ENCODE measurements around the gene DCDC2.
"Not testable (repeated sequence)": the region's sequence is repeated elsewhere in the genome, so short reads cannot be mapped to it uniquely, and the experiment has no call there.

The DCDC2 gene

DNA sequence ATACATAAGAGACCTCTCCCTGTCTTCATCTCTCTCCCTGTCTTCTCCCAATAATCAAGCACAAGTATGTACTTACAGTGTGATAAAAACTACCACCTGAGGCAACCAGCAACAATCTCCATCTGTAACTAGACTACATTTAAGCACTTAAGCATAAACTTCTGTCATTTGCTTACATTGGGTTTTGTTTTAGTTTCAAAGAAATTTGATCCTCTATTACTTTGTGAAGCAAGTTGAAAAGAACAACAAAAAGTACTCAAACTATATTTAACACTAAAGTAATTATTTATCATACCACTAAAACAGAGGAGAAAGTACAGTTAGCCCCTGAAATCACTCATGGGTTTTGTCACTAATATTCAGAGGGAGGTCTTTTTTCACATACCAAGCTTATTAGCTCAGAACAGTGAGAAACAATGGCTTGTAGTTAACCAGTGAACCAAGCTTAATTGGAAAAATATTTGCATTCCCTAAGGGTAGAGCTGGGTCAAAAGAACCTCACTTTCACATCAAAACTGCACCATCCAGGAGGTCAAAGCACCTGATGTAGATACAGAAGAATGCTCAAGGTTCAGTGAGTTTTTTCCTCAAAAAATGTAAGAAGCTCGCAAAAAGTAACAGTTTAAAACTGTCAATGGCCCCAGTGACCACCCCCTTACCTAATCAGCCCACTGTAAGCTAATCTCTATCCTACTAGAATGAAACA lies 34.1 kb downstream of the DCDC2 start:
- DNase-seq = no peak

DNA sequence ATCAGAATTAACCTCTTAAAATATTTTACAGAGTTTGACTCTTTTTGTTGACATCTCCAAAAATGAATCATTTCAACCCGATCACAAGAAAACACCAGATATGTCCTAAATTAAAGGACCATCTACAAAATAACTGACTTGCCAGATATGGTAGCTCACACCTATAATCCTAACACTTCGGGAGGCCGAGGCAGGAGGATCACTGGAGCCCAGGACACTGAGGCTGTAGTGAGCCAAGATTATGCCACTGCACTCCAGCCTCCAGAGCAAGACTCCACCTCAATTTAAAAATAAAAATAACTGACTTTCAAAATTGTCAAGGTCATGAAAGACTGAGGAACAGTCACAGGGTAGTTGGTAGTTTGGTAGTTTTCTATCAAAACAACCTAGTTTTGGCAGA lies 34.9 kb downstream of the DCDC2 start:
- DNase-seq = no peak

DNA sequence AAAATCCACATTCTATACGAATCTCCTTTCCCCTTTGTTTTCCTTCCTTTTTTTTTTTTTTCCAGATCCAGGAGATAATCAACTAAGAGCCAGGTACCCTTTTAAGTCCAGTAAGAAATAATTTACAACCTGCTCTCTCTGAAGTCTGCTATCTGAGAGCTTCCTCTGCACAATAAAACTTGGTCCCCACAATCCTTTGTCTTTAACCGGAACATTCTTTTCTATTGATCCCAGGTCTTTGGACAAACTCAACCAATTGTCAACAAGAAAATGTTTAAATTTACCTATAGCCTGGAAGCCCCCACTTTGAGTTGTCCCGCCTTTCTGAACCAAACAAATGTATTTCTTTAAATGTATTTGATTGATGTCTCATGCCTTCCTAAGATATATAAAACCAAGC lies 35.4 kb downstream of the DCDC2 start:
- not testable (repeated sequence) for DNase-seq

DNA sequence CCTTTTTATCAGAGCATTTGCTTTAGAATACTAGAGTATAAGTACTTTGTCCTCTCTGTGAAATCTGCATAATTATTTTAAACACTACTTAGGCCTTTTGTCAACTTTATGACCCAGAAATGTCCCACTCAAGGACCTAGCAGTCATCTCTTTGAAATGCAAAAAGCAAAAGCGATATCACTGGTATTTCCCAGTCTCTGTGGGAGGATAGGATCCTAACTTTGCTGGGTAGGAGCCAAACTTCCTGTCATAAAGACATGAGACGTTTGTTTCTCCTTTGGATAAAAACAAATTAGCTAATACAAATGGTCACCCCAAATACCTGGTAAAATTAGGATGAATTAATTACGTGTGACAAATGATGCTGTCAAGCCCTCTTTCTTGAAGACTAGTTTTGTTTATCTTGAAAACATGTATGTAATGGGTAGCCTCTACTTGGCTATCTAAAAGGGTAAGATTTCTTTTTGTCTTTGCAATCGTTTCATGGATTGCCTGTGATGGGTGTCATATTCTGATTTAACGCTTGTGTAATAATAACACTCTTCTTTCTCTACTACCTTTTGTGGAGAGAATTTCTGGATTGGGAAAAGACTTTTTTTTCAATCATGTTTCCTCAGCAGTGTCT lies 36.2 kb downstream of the DCDC2 start:
- no peak for DNase-seq

DNA sequence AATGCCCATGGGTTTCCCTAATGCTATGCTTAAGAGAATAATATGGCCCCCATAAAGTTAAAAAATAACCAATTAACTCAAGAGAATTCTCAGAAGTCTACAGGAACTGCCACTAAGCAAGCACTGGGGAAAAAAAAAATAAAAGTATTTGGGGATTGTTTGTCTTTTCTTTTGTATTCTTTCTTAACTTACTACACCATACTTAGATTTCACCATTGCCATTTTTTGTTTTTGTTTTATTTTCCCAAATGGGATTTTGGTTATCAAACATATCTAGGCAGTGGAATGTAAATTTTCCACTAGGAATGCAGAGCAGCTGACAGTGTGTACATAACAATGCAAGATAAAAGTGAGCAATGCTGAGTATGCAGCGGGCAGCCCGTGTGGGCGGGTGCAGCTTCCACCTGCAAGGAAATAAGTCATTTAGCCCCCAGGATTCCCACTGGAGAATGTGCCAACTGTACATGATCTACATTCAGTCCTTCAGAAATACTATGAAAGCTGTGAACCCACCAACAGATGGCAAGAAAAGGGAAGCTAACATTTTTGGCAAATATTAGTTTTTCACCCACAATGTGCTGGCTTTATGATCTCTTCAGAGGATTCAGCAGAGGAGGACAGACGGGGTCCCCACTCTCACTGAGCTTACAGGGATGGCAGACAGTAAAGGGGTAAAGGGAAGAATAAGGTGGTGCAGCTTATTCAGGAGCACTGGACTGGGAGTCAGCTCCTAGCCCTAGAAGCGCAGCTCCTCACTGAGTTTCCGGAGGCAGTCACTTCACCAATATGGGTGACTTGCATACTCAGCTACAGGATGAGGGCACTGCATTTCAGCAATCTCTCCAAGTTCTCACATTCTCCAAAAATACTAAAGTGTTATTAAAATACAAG lies 44.4 kb downstream of the DCDC2 start:
- no peak for DNase-seq

DNA sequence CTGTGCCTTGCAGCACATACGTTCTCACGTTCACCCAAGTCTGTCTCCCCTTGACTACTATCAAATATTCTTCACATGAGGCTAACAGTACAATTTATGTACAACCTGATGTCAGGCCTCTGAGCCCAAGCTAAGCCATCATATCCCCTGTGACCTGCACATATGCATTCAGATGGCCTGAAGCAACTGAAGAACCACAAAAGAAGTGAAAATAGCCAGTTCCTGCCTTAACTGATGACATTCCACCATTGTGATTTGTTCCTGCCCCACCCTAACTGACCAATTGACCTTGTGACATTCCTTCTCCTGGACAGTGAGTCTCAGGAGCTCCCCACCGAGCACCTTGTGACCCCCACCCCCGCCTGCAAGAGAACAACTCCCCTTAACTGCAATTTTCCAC lies 46.1 kb downstream of the DCDC2 start:
- not testable (repeated sequence) for DNase-seq

DNA sequence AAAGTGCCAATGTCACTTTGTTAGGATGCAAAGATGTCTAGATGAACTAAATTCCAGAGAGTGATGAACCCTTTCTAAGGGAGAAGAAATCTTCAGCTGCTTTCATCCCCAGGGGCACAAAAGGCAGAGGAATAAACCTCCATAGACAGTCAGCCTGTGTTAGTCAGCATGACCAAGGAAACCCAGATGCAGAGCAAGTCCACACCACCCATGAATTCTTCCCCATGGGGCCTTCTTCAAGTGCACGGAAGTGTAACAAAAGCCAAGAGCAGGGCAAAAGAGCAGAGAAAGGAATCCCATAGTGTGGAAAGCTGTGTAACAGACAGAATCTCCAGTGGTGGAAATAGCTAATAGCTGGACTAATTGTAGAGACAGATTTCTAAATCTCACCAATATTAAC lies 50.0 kb downstream of the DCDC2 start:
- DNase-seq = no peak

DNA sequence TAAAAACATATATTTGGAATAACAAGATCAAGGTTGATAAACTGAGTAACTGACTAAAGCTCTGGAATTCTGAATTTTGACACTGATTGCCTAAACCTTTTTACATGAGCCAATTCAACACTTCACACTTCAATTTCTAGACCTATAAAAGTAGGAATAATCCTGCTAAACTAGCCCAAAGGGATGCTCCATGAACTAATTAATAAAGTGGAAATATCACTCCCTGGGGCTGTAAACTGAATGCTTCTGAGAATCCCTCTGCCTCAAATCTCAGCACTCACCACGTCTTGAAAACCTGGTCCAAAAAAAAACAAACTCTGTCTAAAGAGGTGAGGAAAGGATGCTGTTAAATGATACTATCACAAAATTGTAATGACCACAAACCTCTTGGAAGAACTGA lies 50.9 kb downstream of the DCDC2 start:
- no peak for DNase-seq

DNA sequence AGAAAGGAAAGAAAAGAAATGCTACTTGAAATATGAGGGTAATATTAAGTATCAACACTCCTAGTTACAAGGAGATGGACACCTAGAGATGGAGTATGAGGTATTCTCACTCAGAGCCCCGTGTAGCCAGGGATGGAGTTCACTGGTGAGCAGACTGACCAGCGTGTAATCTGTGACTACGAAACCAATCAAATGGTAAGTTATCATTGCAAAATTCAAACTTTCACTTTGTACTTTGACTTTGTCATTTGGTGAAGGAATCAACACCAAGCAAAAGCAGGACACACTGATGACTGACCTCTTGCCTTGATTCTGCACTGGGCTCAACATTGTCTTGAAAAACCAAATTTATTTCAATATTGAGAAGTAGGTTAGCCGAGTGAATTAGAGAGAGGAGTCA lies 51.8 kb downstream of the DCDC2 start:
- no peak for DNase-seq

DNA sequence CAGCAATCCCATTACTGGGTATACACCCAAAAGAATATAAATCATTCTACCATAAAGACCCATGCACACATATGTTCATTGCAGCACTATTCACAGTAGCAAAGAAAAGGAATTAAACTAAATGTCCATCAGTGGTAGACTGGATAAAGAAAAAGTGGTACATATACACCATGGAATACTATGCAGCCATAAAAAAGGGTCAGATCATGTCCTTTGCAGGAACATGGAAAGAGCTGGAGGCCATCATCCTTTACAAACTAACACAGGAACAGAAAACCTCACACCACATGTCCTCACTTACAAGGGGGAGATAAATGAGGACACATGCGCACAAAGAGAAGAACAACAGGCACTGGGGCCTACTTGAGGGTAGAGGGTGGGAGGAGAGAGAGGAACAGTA lies 60.9 kb downstream of the DCDC2 start:
- no peak for DNase-seq

DNA sequence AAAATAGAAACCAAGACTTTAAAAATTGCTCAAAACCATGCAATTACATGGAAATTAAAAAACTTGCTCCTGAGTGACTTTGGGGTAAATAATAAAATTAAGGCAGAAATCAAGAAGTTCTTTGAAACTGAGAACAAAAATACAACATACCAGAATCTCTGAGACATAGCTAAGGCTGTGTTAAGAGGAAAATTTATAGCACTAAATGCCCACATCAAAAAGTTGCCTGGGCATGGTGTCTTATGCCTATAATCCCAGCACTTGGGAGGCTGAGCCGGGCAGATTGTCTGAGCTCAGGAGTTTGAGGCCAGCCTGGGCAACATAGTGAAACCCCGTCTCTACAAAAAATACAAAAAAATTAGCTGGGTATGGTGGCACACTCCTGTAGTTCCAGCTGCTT lies 64.0 kb downstream of the DCDC2 start:
- DNase-seq = not testable (repeated sequence)

DNA sequence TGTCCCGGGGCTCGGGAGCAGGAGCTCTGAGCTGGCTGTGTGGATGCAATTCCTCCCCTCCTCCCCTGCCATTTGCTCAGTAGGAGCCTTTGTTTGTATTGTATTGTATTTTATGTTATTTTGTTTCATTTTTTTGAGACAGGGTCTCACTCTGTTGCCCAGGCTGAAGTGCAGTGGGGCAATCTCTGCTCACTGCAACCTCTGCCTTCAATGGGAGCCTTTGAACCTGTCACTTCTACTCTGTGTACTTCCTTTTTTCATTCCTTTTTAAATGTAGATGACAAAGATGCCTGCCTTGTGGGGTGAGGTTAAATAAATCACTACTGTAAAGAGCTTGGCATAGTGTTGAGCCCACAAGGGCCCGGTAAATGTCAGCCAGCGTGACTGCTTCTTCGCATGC lies 70.6 kb downstream of the DCDC2 start:
- DNase-seq = no peak

DNA sequence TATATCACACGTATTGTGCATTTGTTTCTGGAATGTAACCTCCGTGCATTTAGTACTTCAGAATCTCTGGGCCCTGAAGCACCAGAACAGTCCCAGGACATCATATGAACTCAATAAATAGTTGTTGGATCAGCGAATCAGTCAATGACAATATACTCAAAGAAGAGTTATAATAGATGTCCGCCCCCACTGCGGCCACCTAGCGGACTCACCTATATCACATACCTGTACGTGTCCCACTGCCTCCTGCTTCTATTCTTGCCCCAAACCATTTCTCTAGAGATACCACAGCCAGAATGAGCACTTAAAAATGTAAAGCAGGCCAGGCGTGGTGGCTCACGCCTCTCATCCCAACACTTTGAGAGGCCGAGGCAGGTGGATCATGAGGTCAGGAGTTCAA lies 73.9 kb downstream of the DCDC2 start:
- DNase-seq = no peak

DNA sequence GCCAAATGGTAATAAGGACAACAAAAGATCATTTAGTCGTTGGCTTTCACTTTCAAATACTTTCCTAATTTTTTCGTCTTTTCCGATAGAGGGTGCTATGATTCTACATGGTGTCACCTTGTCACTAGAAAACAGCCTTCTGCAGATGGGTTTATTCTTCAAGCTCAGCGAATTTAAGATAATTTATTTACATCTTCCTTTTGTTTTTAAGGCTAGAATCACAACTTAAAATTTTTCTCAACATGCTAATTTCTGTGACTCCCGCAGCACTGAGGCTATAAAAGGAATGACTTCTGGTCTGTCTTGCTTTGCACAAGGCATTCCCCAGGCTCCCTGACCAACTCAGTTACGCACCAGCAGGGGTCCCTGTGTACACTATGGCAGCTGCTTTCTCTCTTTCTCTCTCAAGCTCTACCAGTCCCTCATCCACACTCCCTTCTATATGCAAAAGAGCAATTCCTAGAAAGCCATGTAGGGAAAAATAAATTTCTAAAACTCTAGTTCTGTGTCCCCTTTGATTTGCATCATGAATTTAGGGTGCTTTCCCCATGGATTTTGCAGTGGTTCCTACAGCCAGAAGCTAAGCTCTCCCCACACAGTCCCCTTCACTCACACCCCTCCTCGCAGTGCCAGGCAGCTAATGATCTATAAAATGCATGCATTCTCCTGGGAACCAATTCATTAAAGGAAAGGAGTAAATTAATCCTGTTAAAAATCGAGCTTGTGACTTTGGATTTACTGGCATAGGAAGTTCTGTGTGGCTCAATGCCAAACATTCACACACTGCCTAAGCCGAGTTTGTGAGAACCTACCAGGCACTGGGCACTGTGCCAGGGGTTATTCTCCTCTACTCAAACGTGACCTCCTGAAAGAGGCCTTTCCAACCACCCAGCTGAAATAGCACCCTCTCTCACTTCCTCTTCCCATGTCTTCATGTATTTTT lies 74.5 kb downstream of the DCDC2 start:
- DNase-seq = peak; percentile 96

DNA sequence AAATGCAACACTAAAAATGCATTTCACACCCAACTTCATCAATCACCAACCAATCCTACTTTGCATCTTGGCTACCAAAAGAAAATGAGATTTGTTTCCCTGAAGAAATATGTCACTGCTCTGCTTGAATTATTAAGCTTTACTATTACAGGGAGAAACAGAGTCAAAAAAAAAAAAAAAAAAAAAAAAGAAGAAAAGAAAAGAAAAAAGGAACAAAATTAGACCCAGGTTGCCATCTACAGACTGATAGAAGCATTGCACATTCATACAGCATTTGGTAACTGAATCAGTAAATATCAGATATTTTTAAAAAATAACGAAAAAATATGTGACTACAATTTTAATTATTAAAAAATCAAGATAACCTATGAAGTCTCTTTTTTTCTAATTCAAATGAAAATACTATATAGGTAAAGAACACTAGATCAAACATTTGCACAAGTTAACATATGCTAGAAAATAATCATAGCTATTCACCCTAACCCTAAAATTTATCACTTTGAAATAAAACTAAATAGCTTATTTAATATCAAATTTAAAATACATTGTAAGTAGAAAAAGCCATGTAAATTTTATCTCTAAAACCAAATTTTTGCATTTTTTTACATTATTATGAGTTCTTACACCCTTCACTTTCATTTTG lies 83.3 kb downstream of the DCDC2 start:
- peak; percentile 57 for DNase-seq

DNA sequence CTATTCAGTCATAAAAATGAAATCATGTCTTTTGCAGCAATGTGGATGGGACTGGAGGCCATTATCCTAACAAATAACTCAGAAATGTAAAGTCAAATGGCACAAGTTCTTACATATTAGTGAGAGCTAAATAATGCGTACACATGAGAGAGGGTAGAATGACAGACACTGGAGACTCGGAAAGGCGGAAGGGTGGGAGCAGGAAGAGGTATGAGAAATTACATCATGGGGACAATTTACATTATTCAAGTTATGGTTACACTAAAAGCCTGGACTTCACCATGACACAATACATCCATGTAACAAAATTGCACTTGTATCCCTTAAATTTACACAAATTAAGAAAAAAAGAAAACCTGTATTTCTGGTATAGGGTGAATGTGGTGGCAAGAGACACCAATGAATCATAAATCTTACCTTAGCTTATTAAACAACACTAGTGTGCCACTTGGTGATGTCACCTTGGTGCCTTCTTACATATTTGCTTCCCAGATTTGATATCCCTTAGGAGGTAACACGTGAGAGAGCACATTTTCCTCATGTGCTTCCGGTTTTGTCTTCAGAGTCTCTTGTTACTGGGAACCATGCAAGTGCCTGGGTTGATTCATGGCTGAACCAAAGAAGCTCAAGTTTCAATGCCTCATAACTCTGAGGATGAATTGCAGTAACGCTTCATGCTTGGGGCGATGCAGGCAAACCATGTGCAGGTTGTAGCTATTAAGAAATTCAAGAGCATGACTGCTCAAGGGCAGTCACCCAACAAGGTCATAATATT lies 84.6 kb downstream of the DCDC2 start:
- no peak for DNase-seq

DNA sequence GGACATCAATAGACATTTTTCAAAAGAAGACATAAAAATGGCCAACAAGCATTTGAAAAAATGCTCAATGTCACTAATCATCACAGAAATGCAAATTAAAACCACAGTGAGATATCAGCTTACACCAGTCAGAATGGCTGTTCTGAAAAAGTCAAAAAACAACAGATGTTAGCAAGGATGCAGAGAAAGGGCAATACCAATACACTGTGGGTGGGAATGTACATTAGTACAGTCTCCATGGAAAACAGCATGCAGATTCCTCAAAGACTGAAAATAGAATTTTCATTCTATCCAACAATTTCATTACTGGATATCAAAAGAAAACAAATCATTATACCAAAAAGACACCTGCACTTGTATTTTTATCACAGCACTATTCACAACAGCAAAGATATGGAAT lies 85.3 kb downstream of the DCDC2 start:
- DNase-seq = no peak

DNA sequence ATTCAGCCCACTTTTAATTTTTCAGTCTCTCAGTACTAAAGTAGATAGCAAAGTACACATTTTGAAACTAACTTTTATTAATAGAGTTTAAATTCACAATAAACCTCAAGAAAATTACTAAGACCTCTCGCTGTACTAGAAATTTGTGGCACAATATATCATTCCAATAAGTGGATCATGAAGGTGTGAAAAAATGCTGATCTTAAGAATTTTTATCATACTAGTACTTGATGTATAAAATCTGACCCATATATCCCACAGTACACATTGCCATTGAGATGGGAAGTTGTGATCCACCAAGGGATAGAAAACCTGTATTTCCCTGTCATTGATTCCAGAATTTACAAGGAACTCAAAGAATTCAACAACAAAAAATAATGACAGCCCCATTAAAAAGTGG lies 85.7 kb downstream of the DCDC2 start:
- no peak for DNase-seq

DNA sequence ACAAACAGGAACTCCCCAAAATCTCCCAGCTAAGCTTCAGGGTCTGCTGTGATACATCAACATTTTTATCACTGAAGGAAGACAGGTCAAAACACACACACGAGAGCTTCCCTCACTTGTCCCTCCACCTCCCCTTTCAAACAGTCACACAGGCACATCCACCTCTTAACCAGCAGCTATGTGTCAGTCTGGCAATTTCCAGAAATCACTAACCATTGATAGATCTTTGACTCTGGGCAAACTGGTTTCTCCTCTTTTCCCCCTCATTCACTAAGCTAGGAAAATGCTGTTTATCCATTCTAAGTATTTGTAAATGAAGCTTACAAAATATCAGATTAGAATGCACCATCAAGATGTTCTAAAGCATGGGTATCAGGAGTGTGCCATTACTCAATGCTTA lies 87.8 kb downstream of the DCDC2 start:
- DNase-seq = no peak

DNA sequence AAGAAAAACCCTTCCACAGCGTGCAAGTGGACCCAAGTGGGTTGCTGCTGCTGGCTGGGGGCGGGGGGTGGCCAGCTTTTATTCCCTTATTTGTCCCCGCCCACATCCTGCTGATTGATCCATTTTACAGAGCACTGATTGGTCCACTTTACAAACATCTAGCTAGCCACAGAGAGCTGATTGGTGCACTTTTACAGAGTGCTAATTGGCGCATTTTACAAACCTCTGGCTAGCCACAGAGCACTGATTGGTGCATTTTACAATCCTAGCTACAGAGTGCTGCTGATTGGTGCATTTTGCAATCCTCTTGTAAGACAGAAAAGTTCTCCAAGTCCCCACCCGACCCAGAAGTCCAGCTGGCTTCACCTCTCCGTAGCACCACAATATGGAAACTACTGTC lies 99.6 kb downstream of the DCDC2 start:
- peak; percentile 61 for DNase-seq

DNA sequence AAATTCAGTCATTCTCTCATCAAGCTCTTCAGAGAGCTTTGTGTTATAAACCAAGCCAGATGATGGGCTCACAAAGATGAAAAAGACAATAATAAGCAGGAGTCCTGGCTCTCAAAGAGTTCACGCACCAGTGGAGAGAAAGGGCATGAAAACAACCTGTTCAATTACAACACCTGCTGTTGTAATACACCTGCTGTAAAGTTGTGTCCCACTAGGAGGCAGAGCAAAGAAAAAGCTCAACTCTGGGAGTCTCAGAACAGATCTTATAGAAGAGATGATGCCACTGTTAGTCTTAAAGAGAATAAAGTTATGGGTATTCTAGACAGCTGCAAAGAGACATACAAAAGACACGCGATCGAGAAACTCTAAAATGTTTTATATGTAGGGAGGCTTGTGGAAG lies 100.6 kb downstream of the DCDC2 start:
- DNase-seq = peak; percentile 63

DNA sequence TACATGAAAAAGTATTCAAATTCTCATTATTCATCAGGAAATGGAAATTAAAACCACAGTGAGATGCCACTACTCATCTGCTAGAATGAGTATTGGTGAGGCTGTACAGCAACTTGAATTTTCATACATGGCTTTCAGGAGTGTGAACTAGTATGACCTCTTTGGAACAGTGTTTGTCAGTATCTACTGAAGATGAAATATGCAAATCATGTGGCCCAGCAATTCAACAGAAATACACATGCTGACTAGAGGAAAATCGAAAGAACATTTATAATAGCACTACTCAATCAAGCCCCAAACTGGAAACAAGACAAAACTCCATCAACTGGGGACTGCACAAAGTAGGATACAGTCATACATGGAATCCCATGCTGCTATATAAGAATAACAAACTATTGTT lies 102.2 kb downstream of the DCDC2 start:
- DNase-seq = no peak
